ENCODE measurements around the gene OR10G6.
"Not testable (repeated sequence)": the region's sequence is repeated elsewhere in the genome, so short reads cannot be mapped to it uniquely, and the experiment has no call there.

Gene OR10G6, protein sequence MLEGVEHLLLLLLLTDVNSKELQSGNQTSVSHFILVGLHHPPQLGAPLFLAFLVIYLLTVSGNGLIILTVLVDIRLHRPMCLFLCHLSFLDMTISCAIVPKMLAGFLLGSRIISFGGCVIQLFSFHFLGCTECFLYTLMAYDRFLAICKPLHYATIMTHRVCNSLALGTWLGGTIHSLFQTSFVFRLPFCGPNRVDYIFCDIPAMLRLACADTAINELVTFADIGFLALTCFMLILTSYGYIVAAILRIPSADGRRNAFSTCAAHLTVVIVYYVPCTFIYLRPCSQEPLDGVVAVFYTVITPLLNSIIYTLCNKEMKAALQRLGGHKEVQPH

DNA sequence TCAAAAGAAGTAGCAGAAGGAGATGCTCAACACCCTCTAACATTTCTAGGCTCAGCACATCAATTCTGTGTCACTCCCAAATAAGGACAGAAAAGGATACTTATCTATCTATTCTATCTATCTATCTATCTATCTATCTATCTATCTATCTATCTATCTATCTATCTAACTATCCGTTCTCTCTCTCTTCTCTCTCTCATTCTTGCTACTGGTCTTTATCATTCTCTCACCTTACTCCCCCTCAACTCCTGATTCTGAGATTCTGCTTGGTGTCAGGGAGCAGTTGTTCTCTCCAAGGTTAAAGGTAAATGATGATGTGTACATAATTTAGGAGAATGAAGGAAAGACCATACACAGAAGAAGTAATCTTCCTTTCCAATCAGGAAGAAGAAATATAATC, at the start of gene OR10G6:
OR10G6 (minus strand) TSS at position 43 of the 400 bp plus-strand sequence; CDS start at position 43, 0 bp downstream.
- DNase-seq (ENCODE audit: low read depth): no peak

DNA sequence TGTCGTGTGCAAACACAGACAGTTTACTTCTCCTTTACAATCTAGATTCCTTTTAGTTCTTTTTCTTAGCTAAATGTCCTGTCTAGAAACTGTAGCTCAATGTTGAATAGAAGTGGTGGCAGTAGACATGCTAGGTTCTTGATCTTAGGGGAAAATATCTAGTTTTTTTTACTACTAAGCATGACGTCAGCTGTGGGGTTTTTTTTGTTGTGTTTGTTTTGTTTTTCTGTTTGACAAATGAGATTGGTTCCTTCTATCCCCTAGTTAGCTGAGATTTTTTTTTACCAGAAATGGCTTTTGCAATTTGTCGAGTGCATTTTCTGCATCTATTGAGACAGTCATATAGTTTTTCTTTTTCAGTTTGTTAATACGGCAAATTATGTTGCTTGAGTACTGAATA, 48.5 kb upstream of the OR10G6 start:
- no peak for DNase-seq (ENCODE audit: low read depth)

DNA sequence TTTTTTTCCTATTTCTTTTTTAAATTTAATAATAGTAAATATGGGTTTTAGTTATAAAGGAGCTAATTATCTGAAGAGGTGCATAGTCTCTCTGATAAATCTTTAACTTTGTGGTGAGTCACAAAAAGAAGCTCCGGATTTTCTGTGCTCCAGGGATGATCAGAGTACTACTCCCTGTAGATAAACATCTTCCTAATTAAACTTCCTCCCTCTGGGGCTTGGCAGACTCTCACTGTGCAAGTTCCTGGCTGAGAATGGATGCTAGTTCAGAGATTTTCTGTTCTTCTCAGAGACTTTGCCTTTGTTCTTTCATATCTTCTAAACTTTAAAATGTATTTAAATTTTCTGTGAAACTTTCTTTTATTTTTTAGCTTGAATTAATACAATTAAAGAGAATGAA, 46.3 kb upstream of the OR10G6 start, which contains the start of gene OR10G7:
OR10G7 (minus strand) TSS at position 72 of the 400 bp plus-strand sequence. CDS start 2,324 bp downstream, outside the sequence.
- no peak for DNase-seq (ENCODE audit: low read depth)

DNA sequence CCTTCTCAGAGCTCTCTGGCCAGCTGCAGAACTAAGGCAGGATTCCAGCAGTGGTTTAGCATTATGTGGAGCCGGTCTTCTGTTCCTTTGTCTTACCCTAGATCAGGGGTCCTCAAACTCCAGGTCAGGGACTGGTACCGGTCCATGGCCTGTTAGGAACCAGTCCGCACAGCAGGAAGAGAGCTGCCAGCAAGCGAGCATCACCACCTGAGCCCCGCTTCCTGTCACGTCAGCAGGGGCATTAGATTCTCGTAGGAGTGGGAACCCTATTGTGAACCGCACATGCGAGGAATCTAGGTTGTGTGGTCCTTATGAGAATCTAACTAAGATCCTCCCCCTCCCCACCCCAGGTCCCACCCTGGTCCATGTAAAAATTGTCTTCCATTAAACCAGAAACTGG, 44.6 kb upstream of the OR10G6 start:
- DNase-seq (ENCODE audit: low read depth): no peak

DNA sequence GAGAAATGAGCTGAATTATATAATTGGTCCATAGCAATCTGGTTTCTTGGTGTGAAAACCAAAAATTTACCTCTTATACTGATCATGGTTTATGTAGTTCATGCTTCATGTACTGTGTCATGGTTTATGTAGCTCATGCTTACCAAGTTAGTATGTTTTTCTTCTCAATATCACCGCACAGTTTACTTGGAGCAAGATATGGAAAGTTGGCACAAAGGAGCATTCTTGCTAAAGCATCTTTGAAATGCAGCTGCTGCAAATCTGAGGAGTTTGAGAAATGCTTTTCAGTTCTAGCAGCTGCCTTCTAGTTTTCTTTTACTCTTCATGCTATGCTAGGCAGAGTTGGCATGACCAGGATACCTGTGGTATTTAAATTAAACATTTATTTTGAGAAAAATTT, 41.7 kb upstream of the OR10G6 start:
- no peak for DNase-seq (ENCODE audit: low read depth)

DNA sequence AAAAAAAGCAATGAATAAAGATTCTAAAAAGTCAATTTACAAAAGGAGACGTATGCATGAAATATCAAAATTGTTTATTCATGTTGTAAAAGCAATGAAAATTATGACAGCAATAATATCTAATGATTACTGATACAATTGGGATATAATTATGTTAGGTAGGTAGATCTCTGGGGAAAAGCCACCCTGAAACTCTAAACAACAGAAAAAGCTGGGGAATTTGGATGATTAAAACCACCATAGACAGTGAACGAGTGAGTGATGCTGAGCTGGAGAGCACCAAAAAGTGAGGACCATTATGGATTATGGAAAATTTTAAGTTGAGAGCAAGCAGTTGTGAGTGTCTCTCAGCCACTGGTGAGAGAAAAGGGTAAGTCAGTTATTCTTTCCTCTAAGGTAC, 31.5 kb upstream of the OR10G6 start, which contains the start of gene OR10G8:
OR10G8 (plus strand) TSS at position 301 of the 400 bp plus-strand sequence. CDS start 2,825 bp downstream, outside the sequence.
- no peak for DNase-seq (ENCODE audit: low read depth)

DNA sequence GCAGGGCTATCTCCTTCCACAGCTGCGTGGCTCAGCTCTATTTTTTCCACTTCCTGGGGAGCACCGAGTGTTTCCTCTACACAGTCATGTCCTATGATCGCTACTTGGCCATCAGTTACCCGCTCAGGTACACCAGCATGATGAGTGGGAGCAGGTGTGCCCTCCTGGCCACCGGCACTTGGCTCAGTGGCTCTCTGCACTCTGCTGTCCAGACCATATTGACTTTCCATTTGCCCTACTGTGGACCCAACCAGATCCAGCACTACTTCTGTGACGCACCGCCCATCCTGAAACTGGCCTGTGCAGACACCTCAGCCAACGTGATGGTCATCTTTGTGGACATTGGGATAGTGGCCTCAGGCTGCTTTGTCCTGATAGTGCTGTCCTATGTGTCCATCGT, 20.9 kb upstream of the OR10G6 start:
- not testable (repeated sequence) for DNase-seq (ENCODE audit: low read depth)

DNA sequence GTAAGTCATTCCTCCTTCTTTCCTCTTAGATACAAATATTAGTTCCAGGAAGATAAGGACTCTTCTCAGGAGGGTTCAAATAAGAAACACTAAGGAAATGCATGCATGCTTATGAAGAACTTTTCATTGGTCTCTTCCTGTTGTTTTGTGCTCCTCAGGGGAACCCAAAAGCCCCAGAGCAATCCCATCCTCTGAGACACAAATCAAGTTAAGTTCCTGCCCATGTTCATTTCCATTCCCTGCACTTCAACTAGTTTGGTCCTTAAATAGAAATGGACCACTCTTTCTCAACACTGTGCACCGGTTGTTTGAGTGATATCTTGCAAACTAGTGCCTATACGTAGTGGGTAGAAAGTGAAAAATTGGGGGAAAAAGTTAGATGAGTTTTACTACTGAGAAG, 17.7 kb upstream of the OR10G6 start, which contains the start of gene OR10G4:
OR10G4 (plus strand) TSS at position 301 of the 400 bp plus-strand sequence. CDS start 2,578 bp downstream, outside the sequence.
- DNase-seq (ENCODE audit: low read depth): no peak

DNA sequence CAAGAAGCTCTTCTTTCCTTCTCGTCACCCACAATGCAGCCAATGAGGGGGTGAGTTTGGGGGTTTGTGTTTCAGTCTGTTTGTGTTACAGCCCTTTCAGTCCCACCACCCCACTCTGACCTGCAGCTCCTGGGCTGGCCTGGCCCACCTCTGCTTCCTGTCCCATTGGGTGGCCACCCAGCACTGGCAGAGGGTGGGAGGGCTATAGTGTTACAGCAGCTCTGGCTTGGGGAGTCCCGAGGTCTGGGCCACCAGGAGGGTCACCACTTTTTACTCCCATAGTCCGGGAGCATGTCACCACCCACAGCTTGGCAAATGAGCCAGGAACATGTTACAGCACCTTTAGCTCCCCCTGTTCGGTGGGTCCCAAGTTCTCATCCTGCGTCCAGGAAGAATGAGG, 15.7 kb downstream of the OR10G6 start:
- DNase-seq (ENCODE audit: low read depth): no peak

DNA sequence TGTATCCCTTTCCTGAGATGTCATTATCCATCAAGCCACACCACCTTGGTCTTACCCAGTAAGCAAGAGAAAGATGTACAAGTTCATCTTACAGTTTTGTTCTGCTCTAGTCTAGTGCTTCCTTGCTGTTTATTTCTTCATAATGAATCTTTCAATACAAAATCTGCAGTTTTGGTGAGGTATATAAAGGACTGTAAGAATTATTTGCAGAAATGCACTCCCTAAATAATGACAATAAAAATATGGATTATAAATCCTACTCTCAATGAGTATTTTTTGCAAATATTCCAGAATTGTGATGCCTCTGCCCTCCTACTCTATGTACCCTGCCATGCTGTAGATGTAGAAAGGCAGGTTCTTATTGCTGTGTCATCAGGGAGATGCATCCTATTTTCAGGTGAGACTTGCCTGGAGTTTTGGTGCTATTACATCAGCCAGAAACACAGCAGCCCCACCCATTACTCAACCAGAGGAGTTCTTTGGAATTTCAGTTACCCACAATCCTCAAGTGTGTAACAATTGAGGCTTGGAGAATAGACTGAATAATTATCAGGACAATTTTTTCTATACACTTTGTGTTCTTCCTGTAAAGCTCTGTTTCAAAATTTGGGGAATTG, 17.1 kb downstream of the OR10G6 start, which contains the start of gene OR10S1:
OR10S1 (minus strand) TSS at position 51 of the 617 bp plus-strand sequence. CDS start 117 bp downstream, outside the sequence.
- DNase-seq (ENCODE audit: low read depth): peak; percentile 1

DNA sequence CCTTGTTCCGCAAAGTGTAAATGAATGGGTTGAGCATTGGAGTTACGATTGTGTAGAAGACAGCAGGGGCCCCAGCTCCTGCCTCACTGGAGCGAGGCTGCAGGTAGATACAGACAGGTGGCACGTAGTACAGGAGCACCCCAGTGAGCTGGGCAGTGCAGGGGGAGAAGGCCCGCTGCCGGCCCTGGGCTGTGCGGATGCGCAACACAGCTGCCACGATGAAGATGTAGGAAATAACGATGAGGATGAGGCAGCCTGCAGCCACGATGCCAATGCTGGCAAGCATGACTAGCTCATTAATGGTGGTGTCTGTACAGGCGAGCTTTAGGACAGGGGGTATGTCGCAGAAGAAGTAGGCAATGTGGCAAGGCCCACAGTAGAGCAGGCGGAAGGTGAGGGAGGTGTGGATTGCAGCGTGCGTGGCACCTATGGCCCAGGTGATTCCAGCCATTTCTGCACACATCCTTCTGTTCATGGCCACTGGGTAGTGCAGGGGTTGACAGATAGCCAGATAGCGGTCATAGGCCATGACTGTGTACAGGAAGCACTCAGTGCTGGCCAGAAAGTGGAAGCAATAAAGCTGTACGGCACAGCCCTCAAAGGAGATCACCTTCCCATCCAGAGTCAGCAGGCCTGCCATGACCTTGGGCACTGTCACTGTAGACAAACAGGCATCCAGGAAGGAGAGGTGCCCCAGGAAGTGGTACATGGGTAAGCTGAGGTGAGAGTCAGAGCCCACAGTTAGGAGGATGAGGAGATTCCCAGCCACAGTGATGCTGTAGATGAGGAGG, 18.0 kb downstream of the OR10G6 start:
- DNase-seq (ENCODE audit: low read depth): no peak

DNA sequence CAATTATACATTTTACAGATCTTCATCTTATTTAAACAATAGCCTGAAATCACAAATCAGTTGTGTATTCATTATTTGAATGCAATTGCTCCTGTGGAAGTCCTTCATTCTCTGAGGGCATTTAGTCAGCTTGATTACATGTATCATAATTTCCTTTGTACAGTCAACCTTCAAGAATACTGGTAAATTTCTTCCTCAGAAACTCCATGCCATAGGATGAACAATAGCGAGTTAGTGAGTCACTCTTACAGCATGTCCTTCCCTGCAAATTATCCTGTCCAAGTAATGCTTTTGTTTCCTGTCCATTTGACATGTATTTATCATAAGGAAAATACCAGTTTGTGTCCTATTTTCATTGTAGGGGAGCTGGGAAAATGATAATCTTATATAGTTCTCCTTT, 21.1 kb downstream of the OR10G6 start:
- peak; percentile 75 for DNase-seq (ENCODE audit: low read depth)

DNA sequence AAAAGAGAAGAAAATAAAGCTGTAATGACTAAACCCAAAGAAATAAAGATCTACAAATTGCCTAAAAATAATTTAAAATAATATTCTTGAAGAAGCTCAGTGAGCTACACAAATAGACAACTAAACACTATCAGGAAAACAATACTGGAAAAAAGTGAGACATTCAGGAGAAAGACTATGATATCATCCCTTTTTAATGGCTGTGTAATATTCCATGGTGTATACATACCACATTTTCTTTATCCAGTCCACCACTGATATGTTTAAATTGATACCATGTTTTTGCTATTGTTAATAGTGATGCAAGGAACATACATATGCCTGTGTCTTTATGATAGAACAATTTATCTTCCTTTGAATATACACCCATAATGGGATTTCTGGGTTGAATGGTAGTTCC, 38.2 kb downstream of the OR10G6 start:
- no peak for DNase-seq (ENCODE audit: low read depth)

DNA sequence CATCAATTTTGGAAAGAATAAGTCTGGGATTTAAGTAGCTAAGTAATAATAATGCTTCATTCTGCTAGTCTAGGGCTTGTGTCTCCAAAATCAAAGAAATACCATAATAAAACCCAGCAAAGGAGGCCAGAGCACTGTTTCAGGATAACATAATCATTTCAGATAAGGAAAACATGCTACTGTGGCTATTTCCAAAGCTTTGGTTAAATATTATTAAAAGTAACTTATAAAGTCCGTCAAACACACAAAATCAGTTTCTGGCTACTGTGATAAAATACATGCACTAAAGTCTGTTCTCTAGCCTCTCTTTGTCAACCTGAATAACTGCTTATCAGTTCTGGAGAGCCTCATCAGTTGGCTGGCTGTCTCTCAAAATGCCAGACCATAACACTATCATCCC, 49.8 kb downstream of the OR10G6 start:
- no peak for DNase-seq (ENCODE audit: low read depth)
